Measurements from ENCODE around the gene R3HDML.
A peak's percentile ranks its signal among the peaks of the same experiment; 100 is the strongest.

Gene R3HDML

GRCh38 chr20:44361021-44361420, 24.2 kb downstream of the R3HDML start:
- DNase-seq (ENCODE audit: low read depth in 2 of 2, low spot score in 1 of 2), result no peak

DNA sequence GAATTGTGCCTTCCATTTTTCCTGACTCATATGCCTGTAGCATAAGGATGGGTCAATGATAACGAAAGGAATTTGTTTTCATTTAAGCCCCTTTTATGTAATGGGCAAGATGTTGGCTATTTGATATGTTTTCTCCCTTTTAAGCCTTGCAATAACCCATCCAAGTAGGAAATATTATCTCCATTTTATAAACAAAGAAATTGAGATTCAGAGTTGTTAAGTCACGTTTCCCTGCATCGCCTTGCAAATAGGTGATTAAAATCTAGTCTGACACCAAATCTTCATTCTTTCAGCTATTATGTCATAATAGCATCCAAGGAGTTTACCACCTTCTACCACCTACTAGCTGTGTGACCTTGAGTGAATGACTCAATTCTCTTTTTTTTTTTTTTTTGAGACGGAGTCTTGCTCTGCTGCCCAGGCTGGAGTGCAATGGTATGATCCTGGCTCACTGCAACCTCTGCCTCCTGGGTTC, 25.7 kb downstream of the R3HDML start:
- no peak for DNase-seq (ENCODE audit: low read depth in 2 of 2, low spot score in 1 of 2)

GRCh38 chr20:44364068-44364467, 27.2 kb downstream of the R3HDML start:
- no peak for DNase-seq (ENCODE audit: low read depth in 2 of 2, low spot score in 1 of 2)

GRCh38 chr20:44364780-44365179, 27.9 kb downstream of the R3HDML start:
- DNase-seq (ENCODE audit: low read depth in 2 of 2, low spot score in 1 of 2), result no peak

DNA sequence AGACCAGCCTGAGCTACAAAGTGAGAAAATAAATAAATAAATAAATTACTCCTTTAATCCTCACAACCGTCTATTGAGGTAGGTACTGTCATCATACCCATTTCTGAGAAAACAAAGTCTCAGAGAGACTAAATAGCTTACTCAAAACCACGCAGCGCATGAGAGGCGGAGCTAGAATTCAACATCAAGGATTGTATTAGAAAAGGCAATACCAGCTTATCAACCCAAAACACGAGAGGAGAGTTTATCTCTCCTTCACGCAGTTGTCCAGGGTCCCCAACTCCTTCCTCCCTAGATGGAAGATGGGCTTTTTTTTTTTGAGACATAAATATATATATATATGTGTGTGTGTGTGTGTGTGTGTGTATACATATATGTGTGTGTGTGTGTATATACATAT, 30.9 kb downstream of the R3HDML start:
- no peak for DNase-seq (ENCODE audit: low read depth in 2 of 2, low spot score in 1 of 2)

DNA sequence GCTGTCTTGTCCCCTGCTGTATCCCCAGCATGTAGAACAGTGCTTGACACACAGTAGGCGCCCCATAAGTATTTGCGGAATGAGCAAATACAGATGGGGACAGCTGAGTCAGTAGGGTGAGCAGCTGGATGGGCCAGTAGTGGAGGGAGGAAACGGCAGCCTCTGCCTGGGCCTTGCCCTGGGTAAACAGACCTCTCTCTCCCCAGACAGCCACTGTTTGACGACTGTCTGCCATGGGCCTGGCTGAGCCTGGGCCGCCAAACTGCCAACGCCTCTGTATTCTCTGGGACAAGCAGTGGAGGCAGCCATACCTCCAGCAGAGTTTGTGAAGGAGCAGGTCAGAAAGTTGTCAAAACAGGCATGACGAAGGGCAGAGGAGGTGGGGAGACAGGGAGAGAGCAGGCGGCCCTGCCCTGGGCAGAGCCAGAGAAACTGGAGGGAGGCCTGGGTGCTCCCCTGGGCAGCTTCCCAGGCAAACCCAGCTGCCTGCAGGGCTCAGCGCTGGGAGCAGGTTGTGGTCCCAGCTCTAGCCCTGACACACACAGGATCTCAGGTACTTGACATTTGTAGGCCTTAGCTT, 33.9 kb downstream of the R3HDML start:
- DNase-seq (ENCODE audit: low read depth in 2 of 2, low spot score in 1 of 2), result no peak

DNA sequence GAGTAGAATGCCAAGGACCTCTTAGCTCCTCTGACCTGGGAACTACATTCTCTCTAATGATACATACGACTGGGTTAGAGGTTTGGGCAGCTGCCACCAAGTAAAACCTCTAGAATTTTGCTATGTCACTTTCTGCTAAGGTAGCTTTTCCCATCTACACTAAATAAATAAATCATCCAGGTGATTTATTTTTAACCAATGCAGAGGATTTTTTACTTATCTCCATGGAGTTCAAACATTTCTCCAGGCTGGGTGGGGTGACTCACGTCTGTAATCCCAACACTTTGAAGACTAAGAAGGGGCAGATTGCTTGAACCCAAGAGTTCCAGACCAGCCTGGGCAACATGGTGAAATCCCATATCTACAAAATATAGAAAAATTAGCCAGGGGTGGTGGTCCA, 45.8 kb downstream of the R3HDML start:
- DNase-seq (ENCODE audit: low read depth in 2 of 2, low spot score in 1 of 2), result no peak

- peak; percentile 63 to 82 for DNase-seq (ENCODE audit: low read depth in 2 of 2, low spot score in 1 of 2)
These were observed 47.7 kb downstream of the R3HDML start for GRCh38 chr20:44384423-44385027.

GRCh38 chr20:44388466-44389023, 51.7 kb downstream of the R3HDML start:
- peak; percentile 23 to 30 for DNase-seq (ENCODE audit: low read depth in 2 of 2, low spot score in 1 of 2)

DNA sequence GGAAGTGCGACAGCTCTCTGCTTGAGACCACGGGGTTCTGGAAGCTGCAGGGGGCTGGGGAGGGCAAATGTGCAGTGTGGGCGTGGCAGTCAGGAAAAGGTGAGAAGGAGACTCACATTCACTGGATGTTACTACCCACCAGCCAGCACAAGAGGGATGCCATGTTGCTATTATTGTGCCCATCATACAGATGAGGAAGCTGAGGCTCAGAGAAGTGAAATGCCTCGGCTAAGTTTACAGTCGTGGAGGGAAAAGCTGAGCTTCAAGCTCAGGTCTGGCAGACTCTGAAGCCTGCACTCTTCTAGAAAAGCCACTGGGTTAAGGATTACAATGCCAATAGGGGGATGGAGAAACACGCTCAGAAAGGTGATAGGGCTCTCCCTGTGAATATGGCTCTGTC, 53.0 kb downstream of the R3HDML start:
- no peak for DNase-seq (ENCODE audit: low read depth in 2 of 2, low spot score in 1 of 2)

- DNase-seq (ENCODE audit: low read depth in 2 of 2, low spot score in 1 of 2), result no peak
These were observed 53.4 kb downstream of the R3HDML start for GRCh38 chr20:44390280-44390679.

GRCh38 chr20:44392088-44392775, 55.4 kb downstream of the R3HDML start:
- DNase-seq (ENCODE audit: low read depth in 2 of 2, low spot score in 1 of 2), result no peak

DNA sequence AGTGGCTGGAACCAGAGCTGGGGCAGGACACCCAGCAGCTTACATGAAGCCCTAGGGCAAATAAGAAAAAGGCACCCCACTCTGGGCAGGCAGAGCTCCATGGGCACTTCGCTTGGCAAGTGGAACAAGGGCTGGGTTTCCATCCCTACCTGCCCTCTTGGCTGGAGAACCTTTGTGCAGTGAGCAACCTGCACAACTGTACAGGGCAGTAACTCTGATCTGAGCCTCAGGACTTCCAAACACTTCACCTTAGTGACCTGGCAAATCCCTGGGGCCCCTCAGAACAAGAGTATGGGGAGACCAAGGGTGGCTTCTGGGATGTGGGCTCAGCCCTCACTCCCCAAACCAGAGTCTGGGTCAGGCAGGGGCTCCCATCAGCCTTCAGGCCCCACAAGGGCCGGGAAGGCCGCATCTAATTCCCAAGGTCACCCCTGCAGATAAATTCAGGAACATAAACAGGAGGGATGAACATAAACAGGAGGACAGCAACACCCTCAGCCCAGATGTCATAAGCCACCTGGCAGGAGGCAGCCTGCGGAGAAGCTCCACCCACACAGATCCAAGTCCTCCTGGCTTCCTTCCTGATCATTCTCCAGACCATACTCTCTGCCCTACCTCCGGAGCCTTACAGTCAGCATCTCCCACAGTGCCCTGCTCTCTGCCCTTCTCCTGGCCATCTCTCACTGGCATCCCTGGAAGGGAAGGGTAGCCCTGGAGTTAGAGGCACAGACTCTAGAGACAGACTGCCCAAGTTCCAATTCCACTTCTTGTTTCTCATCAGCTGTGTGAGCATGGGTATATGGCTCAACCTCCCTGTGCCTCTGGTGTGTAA, 56.1 kb downstream of the R3HDML start:
- DNase-seq (ENCODE audit: low read depth in 2 of 2, low spot score in 1 of 2), result no peak

- no peak for DNase-seq (ENCODE audit: low read depth in 2 of 2, low spot score in 1 of 2)
These were observed 57.0 kb downstream of the R3HDML start for GRCh38 chr20:44393608-44394451.

DNA sequence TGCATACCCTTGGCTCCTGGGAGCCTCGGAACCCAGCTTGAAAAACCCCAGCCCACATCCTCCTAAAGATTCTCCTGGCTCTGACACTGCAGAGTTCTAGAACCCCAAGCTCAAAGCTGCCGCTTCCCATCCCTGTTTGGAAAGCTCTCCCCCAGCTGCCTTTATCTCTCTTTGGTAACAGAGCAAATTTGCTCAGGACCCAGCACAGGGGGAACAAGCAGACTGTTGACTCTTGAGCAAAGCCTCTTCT, 57.5 kb downstream of the R3HDML start:
- DNase-seq (ENCODE audit: low read depth in 2 of 2, low spot score in 1 of 2), result no peak

DNA sequence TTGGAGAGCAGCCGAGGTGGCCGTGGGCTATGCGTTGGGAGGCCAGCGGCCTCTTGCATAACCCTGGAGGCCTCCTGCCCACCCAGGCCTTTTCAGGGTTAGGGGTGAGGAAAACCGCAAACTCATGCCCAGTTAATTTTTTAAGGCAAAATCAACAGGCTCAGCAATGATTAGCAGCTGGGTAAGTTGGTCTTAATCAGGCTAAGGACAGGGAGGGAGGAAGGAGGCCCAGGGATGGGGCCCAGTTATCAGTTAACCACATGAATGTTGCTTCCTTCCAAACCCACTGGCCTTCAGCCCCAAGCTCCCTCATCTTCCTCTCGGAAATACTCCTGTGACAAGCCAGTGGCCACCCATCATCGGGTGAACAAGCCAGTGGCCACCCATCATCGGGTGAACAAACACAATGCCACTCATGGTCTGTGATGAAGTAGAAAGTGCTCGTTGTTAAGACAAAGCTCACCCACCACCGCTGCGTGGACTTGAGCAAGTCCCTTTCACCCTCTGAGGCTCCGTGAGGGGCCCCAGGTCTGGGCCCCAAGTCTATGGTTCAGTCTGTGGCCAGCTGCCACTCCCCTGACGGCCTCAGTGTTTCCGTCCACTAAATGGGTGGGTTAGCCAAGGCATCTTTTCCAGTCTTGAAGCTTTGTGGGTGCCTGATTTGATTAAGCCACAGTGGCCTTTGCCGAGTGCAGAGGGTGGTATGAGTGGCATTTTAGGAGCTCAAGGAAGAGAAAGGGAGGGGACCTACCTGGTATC, 58.0 kb downstream of the R3HDML start:
- DNase-seq (ENCODE audit: low read depth in 2 of 2, low spot score in 1 of 2), result no peak

- no peak for DNase-seq (ENCODE audit: low read depth in 2 of 2, low spot score in 1 of 2)
These were observed 58.9 kb downstream of the R3HDML start for GRCh38 chr20:44395461-44396340.

DNA sequence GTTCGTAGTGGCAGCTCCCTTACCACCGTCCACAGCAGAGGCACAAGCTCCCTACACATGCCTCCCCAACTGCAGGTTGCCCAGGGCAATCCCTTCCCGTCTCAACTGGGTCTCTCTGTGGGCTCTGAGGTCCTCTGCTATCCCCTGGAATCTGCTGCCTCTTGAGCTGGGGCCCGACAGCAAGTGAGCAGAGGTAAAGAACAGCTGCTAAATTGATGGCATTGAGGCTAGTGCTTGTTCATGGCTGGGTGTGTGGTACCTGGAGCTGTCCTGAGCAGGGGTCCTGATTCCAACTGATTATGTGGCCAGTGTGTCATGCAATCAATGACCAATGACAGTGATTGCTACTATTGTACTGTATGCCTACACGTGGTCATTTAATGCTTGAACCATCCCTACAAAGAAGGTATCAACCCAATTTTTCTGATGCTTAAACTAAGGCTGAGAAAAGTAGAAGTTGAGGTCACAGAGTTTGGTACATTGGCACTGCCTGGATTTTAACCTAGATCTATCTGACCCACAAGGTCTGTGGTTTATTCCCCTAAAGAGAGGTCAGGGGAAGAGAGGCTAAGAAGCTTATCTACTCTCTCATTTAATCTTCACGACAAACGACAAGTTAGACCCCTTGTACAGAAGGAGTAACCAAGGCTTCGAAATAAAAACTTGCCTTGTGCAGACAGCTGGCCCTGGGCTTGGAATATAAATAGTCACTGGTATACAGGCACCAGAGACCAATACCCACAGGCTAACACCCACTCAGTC, 59.7 kb downstream of the R3HDML start:
- no peak for DNase-seq (ENCODE audit: low read depth in 2 of 2, low spot score in 1 of 2)
